Erythroblast (primary cell): Measurements from ENCODE around the gene DIO2.

Source experiments
- GATA1 ChIP-seq: IDR thresholded peaks from 2 replicates; pipeline ENCODE4 v1.6.1; 2011; ENCODE audit warnings: low read depth, mild to moderate bottlenecking, control low read depth, low read length, moderate library complexity
- POLR2A ChIP-seq: IDR thresholded peaks from 2 replicates; pipeline ENCODE4 v1.6.1; 2011; ENCODE audit warnings: mild to moderate bottlenecking, low read length

DNA sequence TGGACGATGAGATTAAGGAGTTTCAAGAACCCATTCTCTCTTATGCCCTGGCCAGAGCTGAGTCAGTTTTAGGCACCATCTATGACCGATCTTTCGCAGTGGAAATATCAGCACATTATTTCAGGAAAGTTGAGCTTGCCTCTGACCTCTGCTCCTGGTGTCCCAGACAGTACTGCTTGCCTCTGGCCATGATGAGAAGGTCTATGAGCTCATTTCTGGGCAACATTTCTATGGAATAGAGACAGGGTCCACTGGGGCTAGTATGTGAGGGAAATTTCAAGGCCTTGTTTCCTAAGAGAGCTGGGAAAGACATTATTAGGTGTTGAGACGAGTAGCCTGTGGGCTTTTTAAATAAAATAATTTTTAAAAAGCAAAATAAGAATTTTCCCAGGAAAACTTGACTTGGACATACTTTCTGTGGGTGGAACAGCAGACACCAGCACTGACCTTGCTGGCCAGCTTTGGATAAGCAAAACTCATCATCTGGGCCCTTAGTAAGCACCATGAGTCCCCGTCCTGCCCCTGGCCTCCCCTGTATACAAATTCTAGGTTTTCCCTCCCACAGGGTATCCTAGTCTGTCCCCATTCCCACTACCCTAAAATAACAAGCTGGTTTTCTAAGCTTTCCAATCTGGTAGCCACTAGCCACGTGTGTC lies 43.4 kb downstream of the DIO2 start:
- no peak for TF ChIP-seq POLR2A
- no peak for TF ChIP-seq GATA1
